Body of pancreas (tissue), 4 donors: ENCODE results near the gene DOCK2.

Source experiments
- POLR2A ChIP-seq, 3 donors: fragments of 450-650 bp; IDR thresholded peaks; one replicate each; pipeline ENCODE4 v1.6.1; 2016; ENCODE audit warnings: antibody characterized with exemption in 3 of 3, mild to moderate bottlenecking in 2 of 3
- TF ChIP-seq, protein P1 (sequence below), 7 experiments: fragments of 450-650 bp in 4 of 7; fragments of 200-600 bp in 3 of 7; sonication (generic) in 3 of 7; IDR thresholded peaks; one replicate each; pipeline ENCODE4 v1.5.1; 2016 to 2019; ENCODE audit warnings: antibody characterized with exemption in 7 of 7

DNA sequence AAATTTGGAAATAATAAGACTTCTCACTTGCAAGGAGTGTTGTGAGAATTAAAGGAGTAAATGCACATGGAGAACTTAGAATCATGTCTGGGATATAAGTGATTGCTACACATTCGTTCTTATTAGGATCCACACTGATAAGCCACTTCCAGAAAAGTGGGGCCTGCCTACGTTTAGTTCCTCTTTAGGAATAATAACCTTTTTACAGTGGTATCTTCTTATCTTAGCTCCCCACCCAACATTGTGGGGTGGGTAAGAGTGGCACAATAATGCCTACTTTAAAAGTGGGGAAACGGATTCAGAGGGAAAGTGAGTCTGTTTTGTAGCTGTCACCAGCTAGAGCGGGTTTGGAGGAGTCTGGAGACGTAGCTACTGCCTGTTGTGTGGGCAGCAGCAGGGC, 16.0 kb downstream of the DOCK2 start:
- TF ChIP-seq, protein P1, sequence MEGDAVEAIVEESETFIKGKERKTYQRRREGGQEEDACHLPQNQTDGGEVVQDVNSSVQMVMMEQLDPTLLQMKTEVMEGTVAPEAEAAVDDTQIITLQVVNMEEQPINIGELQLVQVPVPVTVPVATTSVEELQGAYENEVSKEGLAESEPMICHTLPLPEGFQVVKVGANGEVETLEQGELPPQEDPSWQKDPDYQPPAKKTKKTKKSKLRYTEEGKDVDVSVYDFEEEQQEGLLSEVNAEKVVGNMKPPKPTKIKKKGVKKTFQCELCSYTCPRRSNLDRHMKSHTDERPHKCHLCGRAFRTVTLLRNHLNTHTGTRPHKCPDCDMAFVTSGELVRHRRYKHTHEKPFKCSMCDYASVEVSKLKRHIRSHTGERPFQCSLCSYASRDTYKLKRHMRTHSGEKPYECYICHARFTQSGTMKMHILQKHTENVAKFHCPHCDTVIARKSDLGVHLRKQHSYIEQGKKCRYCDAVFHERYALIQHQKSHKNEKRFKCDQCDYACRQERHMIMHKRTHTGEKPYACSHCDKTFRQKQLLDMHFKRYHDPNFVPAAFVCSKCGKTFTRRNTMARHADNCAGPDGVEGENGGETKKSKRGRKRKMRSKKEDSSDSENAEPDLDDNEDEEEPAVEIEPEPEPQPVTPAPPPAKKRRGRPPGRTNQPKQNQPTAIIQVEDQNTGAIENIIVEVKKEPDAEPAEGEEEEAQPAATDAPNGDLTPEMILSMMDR (IDR thresholded peaks at IDR 0.05): no peak
- TF ChIP-seq POLR2A (IDR thresholded peaks at IDR 0.05): no peak
